Measurements from ENCODE around the gene THAP9.
"Not testable (repeated sequence)": the region's sequence is repeated elsewhere in the genome, so short reads cannot be mapped to it uniquely, and the experiment has no call there.

THAP9 gene

GRCh38 chr4:82905205-82905604, 4.7 kb downstream of the THAP9 start:
- Histone ChIP-seq H3K9me3 (ENCODE audit: control insufficient read depth, insufficient read depth, low read length) (no peaks in the 10 kb centered on the region), H3K36me3 (ENCODE audit: insufficient read depth, low read length) (0 out of 2 replicates have a peak, but pooled peaks cover 3% of the 10 kb centered on the region), H3K4me1 (ENCODE audit: insufficient read depth, low read length) (no peaks in the 10 kb centered on the region), H3K9ac (ENCODE audit: low read depth, low read length) (no peak overlapping the region)

GRCh38 chr4:82906469-82906868, 5.9 kb downstream of the THAP9 start:
- Histone ChIP-seq H3K9ac (ENCODE audit: low read depth, low read length) (no peak overlapping the region), H3K9me3 (ENCODE audit: control insufficient read depth, insufficient read depth, low read length) (no peaks in the 10 kb centered on the region), H3K4me1 (ENCODE audit: insufficient read depth, low read length) (no peaks in the 10 kb centered on the region), H3K36me3 (ENCODE audit: insufficient read depth, low read length) (0 out of 2 replicates have a peak, but pooled peaks cover 3% of the 10 kb centered on the region)

- H3K36me3 ChIP-seq (ENCODE audit: insufficient read depth, low read length): 0 out of 2 replicates have a peak, but pooled peaks cover 3% of the 10 kb centered on the region
- no peaks in the 10 kb centered on the region for H3K4me1 ChIP-seq (ENCODE audit: insufficient read depth, low read length)
- H3K9ac ChIP-seq (ENCODE audit: low read depth, low read length): no peak overlapping the region
Measured at GRCh38 chr4:82909326-82909725, 8.8 kb downstream of the THAP9 start.

GRCh38 chr4:82913305-82913704, 12.8 kb downstream of the THAP9 start:
- peaks cover 4% of the 10 kb centered on the region; the same call in 1 of the 2 replicates for H3K36me3 ChIP-seq (ENCODE audit: insufficient read depth, low read length)
- H3K9me3 ChIP-seq (ENCODE audit: control insufficient read depth, insufficient read depth, low read length): no peaks in the 10 kb centered on the region
- no peak overlapping the region for H3K9ac ChIP-seq (ENCODE audit: low read depth, low read length)
- no peaks in the 10 kb centered on the region for H3K4me1 ChIP-seq (ENCODE audit: insufficient read depth, low read length)

More at GRCh38 chr4:82909326-82909725, 8.8 kb downstream of the THAP9 start:
- H3K9me3 ChIP-seq (ENCODE audit: control insufficient read depth, insufficient read depth, low read length): no peaks in the 10 kb centered on the region

- not testable (repeated sequence) for H3K9ac ChIP-seq (ENCODE audit: low read depth, low read length); H3K9me3 ChIP-seq (ENCODE audit: control insufficient read depth, insufficient read depth, low read length); H3K36me3 ChIP-seq (ENCODE audit: insufficient read depth, low read length); H3K4me1 ChIP-seq (ENCODE audit: insufficient read depth, low read length)
Measured at GRCh38 chr4:82913968-82914367, 13.4 kb downstream of the THAP9 start.

GRCh38 chr4:82918091-82918490, 17.6 kb downstream of the THAP9 start:
- H3K9ac ChIP-seq (ENCODE audit: low read depth, low read length): no peak overlapping the region
- H3K9me3 ChIP-seq (ENCODE audit: control insufficient read depth, insufficient read depth, low read length): no peaks in the 10 kb centered on the region
- no peaks in the 10 kb centered on the region for H3K4me1 ChIP-seq (ENCODE audit: insufficient read depth, low read length)
- peaks cover 4% of the 10 kb centered on the region; the same call in 1 of the 2 replicates for H3K36me3 ChIP-seq (ENCODE audit: insufficient read depth, low read length)

- Histone ChIP-seq H3K36me3 (ENCODE audit: insufficient read depth, low read length) (peaks cover 4% of the 10 kb centered on the region; the same call in 1 of the 2 replicates), H3K9ac (ENCODE audit: low read depth, low read length) (no peak overlapping the region), H3K4me1 (ENCODE audit: insufficient read depth, low read length) (no peaks in the 10 kb centered on the region), H3K9me3 (ENCODE audit: control insufficient read depth, insufficient read depth, low read length) (no peaks in the 10 kb centered on the region)
Measured at GRCh38 chr4:82919386-82919785, 18.9 kb downstream of the THAP9 start.

GRCh38 chr4:82921795-82922194, 21.3 kb downstream of the THAP9 start:
- no peaks in the 10 kb centered on the region for H3K4me1 ChIP-seq (ENCODE audit: insufficient read depth, low read length)
- peaks cover 3% of the 10 kb centered on the region; the same call in 1 of the 2 replicates for H3K36me3 ChIP-seq (ENCODE audit: insufficient read depth, low read length)
- H3K9ac ChIP-seq (ENCODE audit: low read depth, low read length): no peak overlapping the region
- H3K9me3 ChIP-seq (ENCODE audit: control insufficient read depth, insufficient read depth, low read length): no peaks in the 10 kb centered on the region

GRCh38 chr4:82930848-82931755, 30.6 kb downstream of the THAP9 start:
- Histone ChIP-seq H3K9ac (ENCODE audit: low read depth, low read length) (no peak overlapping the region), H3K36me3 (ENCODE audit: insufficient read depth, low read length) (peaks cover 4% of the 10 kb centered on the region; the same call in 1 of the 2 replicates), H3K4me1 (ENCODE audit: insufficient read depth, low read length) (no peaks in the 10 kb centered on the region), H3K9me3 (ENCODE audit: control insufficient read depth, insufficient read depth, low read length) (no peaks in the 10 kb centered on the region)

- Histone ChIP-seq H3K9ac (ENCODE audit: low read depth, low read length) (no peak overlapping the region), H3K36me3 (ENCODE audit: insufficient read depth, low read length) (peaks cover 4% of the 10 kb centered on the region; the same call in 1 of the 2 replicates), H3K4me1 (ENCODE audit: insufficient read depth, low read length) (no peaks in the 10 kb centered on the region), H3K9me3 (ENCODE audit: control insufficient read depth, insufficient read depth, low read length) (no peaks in the 10 kb centered on the region)
Measured at GRCh38 chr4:82934441-82934840, 33.9 kb downstream of the THAP9 start.

GRCh38 chr4:82939414-82939813, 38.9 kb downstream of the THAP9 start:
- Histone ChIP-seq H3K36me3 (ENCODE audit: insufficient read depth, low read length) (peaks cover 4% of the 10 kb centered on the region; the same call in 1 of the 2 replicates), H3K9ac (ENCODE audit: low read depth, low read length) (no peak overlapping the region), H3K4me1 (ENCODE audit: insufficient read depth, low read length) (no peaks in the 10 kb centered on the region)

GRCh38 chr4:82947498-82947897, 47.0 kb downstream of the THAP9 start:
- Histone ChIP-seq H3K4me1 (ENCODE audit: insufficient read depth, low read length) (no peaks in the 10 kb centered on the region), H3K9ac (ENCODE audit: low read depth, low read length) (no peak overlapping the region), H3K9me3 (ENCODE audit: control insufficient read depth, insufficient read depth, low read length) (no peaks in the 10 kb centered on the region), H3K36me3 (ENCODE audit: insufficient read depth, low read length) (no peaks in the 10 kb centered on the region; the same call in 1 of the 2 replicates)

More at GRCh38 chr4:82939414-82939813, 38.9 kb downstream of the THAP9 start:
- H3K9me3 ChIP-seq (ENCODE audit: control insufficient read depth, insufficient read depth, low read length): no peaks in the 10 kb centered on the region

- no peaks in the 10 kb centered on the region for H3K9me3 ChIP-seq (ENCODE audit: control insufficient read depth, insufficient read depth, low read length)
- no peaks in the 10 kb centered on the region for H3K4me1 ChIP-seq (ENCODE audit: insufficient read depth, low read length)
- H3K9ac ChIP-seq (ENCODE audit: low read depth, low read length): no peak overlapping the region
- no peaks in the 10 kb centered on the region for H3K36me3 ChIP-seq (ENCODE audit: insufficient read depth, low read length)
Measured at GRCh38 chr4:82948647-82949204, 48.2 kb downstream of the THAP9 start.

GRCh38 chr4:82951196-82951595, 50.7 kb downstream of the THAP9 start:
- no peak overlapping the region for H3K9ac ChIP-seq (ENCODE audit: low read depth, low read length)
- no peaks in the 10 kb centered on the region for H3K4me1 ChIP-seq (ENCODE audit: insufficient read depth, low read length)
- H3K36me3 ChIP-seq (ENCODE audit: insufficient read depth, low read length): no peaks in the 10 kb centered on the region
- H3K9me3 ChIP-seq (ENCODE audit: control insufficient read depth, insufficient read depth, low read length): no peaks in the 10 kb centered on the region

- Histone ChIP-seq H3K9me3 (ENCODE audit: control insufficient read depth, insufficient read depth, low read length) (no peaks in the 10 kb centered on the region), H3K9ac (ENCODE audit: low read depth, low read length) (no peak overlapping the region), H3K36me3 (ENCODE audit: insufficient read depth, low read length) (no peaks in the 10 kb centered on the region; the same call in 1 of the 2 replicates), H3K4me1 (ENCODE audit: insufficient read depth, low read length) (no peaks in the 10 kb centered on the region)
Measured at GRCh38 chr4:82954212-82954611, 53.7 kb downstream of the THAP9 start.
